ENCODE data around the gene CDC37L1. TPM values are rescaled to one million over a fixed set of nuclear protein-coding genes. Genes with fewer than 3 reads are reported as not detected.

The CDC37L1 gene
- total RNA-seq, 4 donors from 2014 or later, result 15.5 to 32.5 (median 25.8) TPM

DNA sequence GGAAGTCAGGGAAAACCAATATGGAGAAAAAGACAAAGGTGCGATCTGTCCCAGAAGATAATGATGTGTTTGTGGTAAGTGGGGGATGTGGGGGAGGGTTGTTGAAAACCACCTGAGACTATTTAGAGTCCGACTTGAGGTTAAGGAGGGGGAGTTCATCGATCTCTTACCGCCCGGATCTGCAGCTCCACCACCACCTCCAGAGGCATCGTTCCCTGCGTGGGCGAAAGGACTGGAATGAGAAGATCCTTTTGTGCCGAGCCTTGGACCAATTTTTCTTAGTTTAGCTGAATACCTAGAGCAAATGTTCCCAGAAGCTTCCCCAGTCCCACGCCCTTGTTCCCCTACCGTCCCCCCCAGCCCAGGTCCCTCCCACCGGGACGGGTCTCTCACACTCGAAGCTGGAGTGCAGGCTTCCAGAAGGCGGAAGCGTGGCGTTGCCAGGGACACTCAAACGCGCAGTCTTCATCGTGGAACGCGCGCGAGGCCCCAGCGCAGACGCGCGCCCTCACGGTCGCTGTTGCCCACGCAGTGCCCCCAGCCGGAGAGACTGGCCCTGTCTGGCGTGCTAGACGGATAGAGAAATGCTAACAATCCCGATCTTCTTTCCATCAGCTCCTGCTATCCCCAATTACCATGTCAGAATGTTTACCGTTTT lies 13.2 kb upstream of the CDC37L1 start, which contains the start of gene SPATA6L:
TSS of gene SPATA6L (minus strand) at position 439 of the 658 bp plus-strand sequence. CDS start at position 209, 230 bp downstream.
- WGBS, 2 donors, result 2% methylated on average over 36 of the region's 36 CpGs
- no peak for TF ChIP-seq CTCF (IDR thresholded peaks at IDR 0.05)
- TF ChIP-seq POLR2A (IDR thresholded peaks at IDR 0.05), result no peak
- peak within 1 kb of the TSS; percentile 20 for H3K4me3 ChIP-seq (ENCODE audit: low read depth, poor library complexity, severe bottlenecking)
- DNase-seq (ENCODE audit: low spot score in 2 of 2), result peak; percentile 56 to 94
- intact Hi-C loops (cut with DNase I; ENCODE audit: low total_unique reads), result no loop called here

DNA sequence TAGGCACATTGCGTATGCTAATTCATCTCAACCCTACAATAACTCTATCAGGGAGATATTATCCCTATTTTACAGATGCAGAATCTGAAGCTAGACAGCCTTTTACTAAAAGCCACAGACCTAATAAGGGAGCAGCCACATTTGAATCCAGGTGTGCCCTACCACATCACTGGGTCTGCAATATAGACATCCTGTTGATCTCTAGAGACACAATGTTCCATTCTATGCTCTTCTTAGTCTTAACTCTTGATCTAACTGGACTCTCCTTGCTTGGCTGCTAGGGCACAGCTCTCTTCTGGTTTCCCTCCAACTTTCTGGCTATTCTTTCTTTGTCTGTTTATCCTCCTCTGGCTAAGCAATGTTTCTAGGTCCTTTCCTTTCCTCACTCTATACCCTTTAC lies 11.7 kb upstream of the CDC37L1 start:
- intact Hi-C loops (cut with DNase I; ENCODE audit: low total_unique reads), result no loop called here
- no peak for DNase-seq (ENCODE audit: low spot score in 2 of 2)
- TF ChIP-seq POLR2A (IDR thresholded peaks at IDR 0.05) (no peak), CTCF (IDR thresholded peaks at IDR 0.05) (no peak)
- H3K4me3 ChIP-seq (ENCODE audit: low read depth, poor library complexity, severe bottlenecking), result no peak overlapping the region
- 95 to 97% methylated on average over 1 of the region's 1 CpG for WGBS, 2 donors

GRCh38 chr9:4668604-4669003 lies 10.8 kb upstream of the CDC37L1 start:
- no peak overlapping the region for H3K4me3 ChIP-seq (ENCODE audit: low read depth, poor library complexity, severe bottlenecking)
- DNase-seq (ENCODE audit: low spot score in 2 of 2), result no peak
- intact Hi-C loops (cut with DNase I; ENCODE audit: low total_unique reads), result no loop called here
- WGBS, 2 donors, result 77% methylated on average over 2 of the region's 2 CpGs
- TF ChIP-seq POLR2A (IDR thresholded peaks at IDR 0.05) (no peak), CTCF (IDR thresholded peaks at IDR 0.05) (no peak)

DNA sequence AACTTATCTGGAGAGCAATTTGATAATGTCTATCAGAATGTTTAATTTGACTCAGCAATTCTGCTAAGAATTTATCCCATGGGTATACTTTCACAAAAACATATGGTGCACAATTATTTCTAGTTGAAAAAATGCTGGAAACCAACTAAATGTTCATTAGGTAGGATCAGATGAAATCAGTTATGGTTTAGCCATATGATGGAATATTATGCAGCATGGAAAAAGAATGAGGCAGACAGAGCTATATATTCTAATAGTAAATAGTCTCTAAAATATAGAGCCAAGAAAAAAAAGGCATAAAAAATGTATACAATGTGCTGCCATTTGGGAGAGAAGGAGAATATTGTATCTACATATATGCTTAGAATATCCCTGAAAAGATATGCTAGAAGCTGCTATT lies 9.5 kb upstream of the CDC37L1 start:
- TF ChIP-seq CTCF (IDR thresholded peaks at IDR 0.05) (no peak), POLR2A (IDR thresholded peaks at IDR 0.05) (no peak)
- DNase-seq (ENCODE audit: low spot score in 2 of 2), result no peak
- intact Hi-C loops (cut with DNase I; ENCODE audit: low total_unique reads), result no loop called here
- H3K4me3 ChIP-seq (ENCODE audit: low read depth, poor library complexity, severe bottlenecking), result no peak overlapping the region

DNA sequence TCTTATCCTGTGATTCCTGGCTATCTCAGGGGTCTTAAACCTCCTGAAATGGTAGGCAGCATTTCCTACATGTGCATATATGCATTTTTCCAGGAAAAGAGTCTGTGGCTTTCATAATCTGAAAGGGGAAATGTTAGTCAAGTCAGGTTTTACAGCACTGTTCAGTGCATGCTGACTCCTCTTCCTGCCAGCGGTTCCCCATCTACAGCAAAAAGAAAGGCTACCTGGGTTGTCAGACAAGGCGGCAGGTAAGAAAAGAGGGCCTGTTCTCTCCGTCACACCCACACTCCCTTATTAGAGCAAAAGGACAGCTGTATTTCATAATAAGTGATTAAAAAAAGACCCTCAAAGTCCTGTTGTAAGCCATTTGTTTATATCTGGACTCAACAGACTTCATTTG lies 8.8 kb upstream of the CDC37L1 start:
- WGBS, 2 donors, result 88 to 95% methylated on average over 3 of the region's 3 CpGs
- H3K4me3 ChIP-seq (ENCODE audit: low read depth, poor library complexity, severe bottlenecking), result no peak overlapping the region
- no peak for DNase-seq (ENCODE audit: low spot score in 2 of 2)
- TF ChIP-seq POLR2A (IDR thresholded peaks at IDR 0.05) (no peak), CTCF (IDR thresholded peaks at IDR 0.05) (no peak)
- intact Hi-C loops (cut with DNase I; ENCODE audit: low total_unique reads), result no loop called here

DNA sequence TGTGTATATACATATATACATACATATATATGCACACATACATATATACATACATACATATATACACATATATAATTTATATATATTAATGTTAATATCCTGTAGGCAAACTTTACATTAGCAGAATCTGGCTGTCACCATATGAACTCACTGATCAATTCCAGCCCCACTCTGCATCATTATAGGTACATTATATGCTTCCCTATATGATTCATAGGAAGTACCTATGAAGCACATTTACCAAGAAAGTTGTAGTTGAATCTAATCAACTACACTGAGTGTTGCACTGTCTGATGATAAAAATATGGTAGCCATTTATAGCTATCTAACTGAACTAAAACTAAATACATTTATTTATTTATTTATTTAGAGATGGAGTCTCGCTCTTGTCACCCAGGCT lies 7.6 kb upstream of the CDC37L1 start:
- 96 to 97% methylated on average over 1 of the region's 1 CpG for WGBS, 2 donors
- intact Hi-C loops (cut with DNase I; ENCODE audit: low total_unique reads), result no loop called here

More for the DNA sequence above, 7.6 kb upstream of the CDC37L1 start:
- no peak for TF ChIP-seq POLR2A (IDR thresholded peaks at IDR 0.05)
- no peak for TF ChIP-seq CTCF (IDR thresholded peaks at IDR 0.05)
- H3K4me3 ChIP-seq (ENCODE audit: low read depth, poor library complexity, severe bottlenecking), result no peak overlapping the region
- DNase-seq (ENCODE audit: low spot score in 2 of 2), result no peak
